Loucy (cell line): ENCODE data around the gene FAM13C.
"Not testable (repeated sequence)": the region's sequence is repeated elsewhere in the genome, so short reads cannot be mapped to it uniquely, and the experiment has no call there.

ENCODE experiments used
- H2AFZ ChIP-seq: fragments of 200-600 bp; sonication (generic); 2 replicates; pipeline ENCODE4 v1.6.0; 2016; ENCODE audit warnings: antibody characterized with exemption, mild to moderate bottlenecking, low read length, moderate library complexity
- H3F3A ChIP-seq: fragments of 200-600 bp; 2 replicates; pipeline ENCODE4 v1.6.0; 2016; ENCODE audit warnings: antibody characterized with exemption, low read depth, mild to moderate bottlenecking
- H3K27me3 ChIP-seq: fragments of 200-600 bp; sonication (generic); 2 replicates; pipeline ENCODE4 v1.6.1; 2014; ENCODE audit warnings: low read length, mild to moderate bottlenecking; ENCODE audit not compliant: insufficient read depth, poor library complexity, severe bottlenecking
- H3K36me3 ChIP-seq: fragments of 200-600 bp; sonication (generic); 2 replicates; pipeline ENCODE4 v1.6.1; 2016; ENCODE audit warnings: low read length; ENCODE audit not compliant: insufficient read depth
- H3K4me1 ChIP-seq: fragments of 200-600 bp; sonication (generic); 2 replicates; pipeline ENCODE4 v1.5.1; 2014; ENCODE audit warnings: low read length, mild to moderate bottlenecking; ENCODE audit not compliant: insufficient read depth, poor library complexity, severe bottlenecking
- H3K4me2 ChIP-seq: fragments of 200-600 bp; sonication (generic); 2 replicates; pipeline ENCODE4 v1.6.0; 2014; ENCODE audit warnings: antibody characterized with exemption, low read length, low read depth, mild to moderate bottlenecking; ENCODE audit not compliant: poor library complexity, severe bottlenecking
- H3K4me3 ChIP-seq: fragments of 200-600 bp; sonication (generic); 2 replicates; pipeline ENCODE4 v1.5.1; 2014; ENCODE audit warnings: low read length, mild to moderate bottlenecking, mixed read lengths; ENCODE audit not compliant: poor library complexity, severe bottlenecking
- H3K79me2 ChIP-seq: fragments of 200-600 bp; sonication (generic); 2 replicates; pipeline ENCODE4 v1.6.1; 2014; ENCODE audit warnings: low read length; ENCODE audit not compliant: insufficient read depth
- H3K9ac ChIP-seq: fragments of 200-600 bp; sonication (generic); 2 replicates; pipeline ENCODE4 v1.6.0; 2014; ENCODE audit warnings: mild to moderate bottlenecking, low read depth, low read length, moderate library complexity; ENCODE audit not compliant: poor library complexity, severe bottlenecking
- H3K9me2 ChIP-seq: fragments of 200-600 bp; sonication (generic); replicated peaks from 2 replicates; pipeline ENCODE4 v1.6.1; 2016; ENCODE audit warnings: low read depth, low read length, mixed read lengths
- H3K9me3 ChIP-seq: fragments of 200-600 bp; sonication (generic); 2 replicates; pipeline ENCODE4 v1.6.1; 2014; ENCODE audit warnings: mild to moderate bottlenecking, antibody characterized with exemption, low read length, low read depth; ENCODE audit not compliant: insufficient read depth
- H4K20me1 ChIP-seq: fragments of 200-600 bp; sonication (generic); 2 replicates; pipeline ENCODE4 v1.6.0; 2014; ENCODE audit warnings: antibody characterized with exemption, low read length, mild to moderate bottlenecking; ENCODE audit not compliant: insufficient read depth, poor library complexity, severe bottlenecking
- EZH2phosphoT487 ChIP-seq: fragments of 200-600 bp; IDR thresholded peaks from 2 replicates; pipeline ENCODE4 v1.6.1; 2018; ENCODE audit warnings: antibody characterized with exemption, mild to moderate bottlenecking, moderate library complexity, borderline replicate concordance
- TF ChIP-seq, protein P1 (sequence below): fragments of 200-600 bp; sonication (generic); conservative IDR thresholded peaks from 2 replicates; pipeline ENCODE4 v1.5.1; 2014; ENCODE audit warnings: mild to moderate bottlenecking, antibody characterized with exemption, low read length

FAM13C gene

DNA sequence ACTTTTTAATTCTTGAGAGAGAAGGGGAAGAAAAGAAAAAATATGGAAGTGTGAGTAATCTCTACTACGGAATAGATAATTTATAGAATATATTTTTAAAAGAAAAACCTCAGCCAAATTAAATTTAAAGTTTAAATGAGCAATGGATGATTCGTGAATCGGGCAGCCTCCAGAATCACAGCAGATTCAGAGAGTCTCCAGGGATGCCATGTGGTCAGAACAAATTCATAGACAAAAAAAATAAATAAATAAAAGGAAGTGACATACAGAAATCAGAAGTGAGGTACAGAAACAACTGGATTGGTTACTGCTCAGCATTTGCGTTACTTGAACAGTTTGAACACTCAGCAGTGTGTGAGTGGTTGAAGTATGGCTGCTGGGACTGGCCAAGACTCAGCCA is 132.9 kb downstream of the FAM13C start:
- Histone ChIP-seq H3F3A (no peaks in the 10 kb centered on the region), H3K9ac (no peak overlapping the region), H3K36me3 (no peaks in the 10 kb centered on the region), H3K4me1 (no peaks in the 10 kb centered on the region), H3K79me2 (no peaks in the 10 kb centered on the region), H3K4me3 (no peak overlapping the region), H2AFZ (no peak overlapping the region), H4K20me1 (no peaks in the 10 kb centered on the region), H3K9me3 (no peaks in the 10 kb centered on the region), H3K27me3 (no peaks in the 10 kb centered on the region), H3K4me2 (no peak overlapping the region), H3K9me2 (no peaks in the 10 kb centered on the region)
- no peak for TF ChIP-seq EZH2phosphoT487
- TF ChIP-seq, protein P1, sequence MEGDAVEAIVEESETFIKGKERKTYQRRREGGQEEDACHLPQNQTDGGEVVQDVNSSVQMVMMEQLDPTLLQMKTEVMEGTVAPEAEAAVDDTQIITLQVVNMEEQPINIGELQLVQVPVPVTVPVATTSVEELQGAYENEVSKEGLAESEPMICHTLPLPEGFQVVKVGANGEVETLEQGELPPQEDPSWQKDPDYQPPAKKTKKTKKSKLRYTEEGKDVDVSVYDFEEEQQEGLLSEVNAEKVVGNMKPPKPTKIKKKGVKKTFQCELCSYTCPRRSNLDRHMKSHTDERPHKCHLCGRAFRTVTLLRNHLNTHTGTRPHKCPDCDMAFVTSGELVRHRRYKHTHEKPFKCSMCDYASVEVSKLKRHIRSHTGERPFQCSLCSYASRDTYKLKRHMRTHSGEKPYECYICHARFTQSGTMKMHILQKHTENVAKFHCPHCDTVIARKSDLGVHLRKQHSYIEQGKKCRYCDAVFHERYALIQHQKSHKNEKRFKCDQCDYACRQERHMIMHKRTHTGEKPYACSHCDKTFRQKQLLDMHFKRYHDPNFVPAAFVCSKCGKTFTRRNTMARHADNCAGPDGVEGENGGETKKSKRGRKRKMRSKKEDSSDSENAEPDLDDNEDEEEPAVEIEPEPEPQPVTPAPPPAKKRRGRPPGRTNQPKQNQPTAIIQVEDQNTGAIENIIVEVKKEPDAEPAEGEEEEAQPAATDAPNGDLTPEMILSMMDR = no peak

DNA sequence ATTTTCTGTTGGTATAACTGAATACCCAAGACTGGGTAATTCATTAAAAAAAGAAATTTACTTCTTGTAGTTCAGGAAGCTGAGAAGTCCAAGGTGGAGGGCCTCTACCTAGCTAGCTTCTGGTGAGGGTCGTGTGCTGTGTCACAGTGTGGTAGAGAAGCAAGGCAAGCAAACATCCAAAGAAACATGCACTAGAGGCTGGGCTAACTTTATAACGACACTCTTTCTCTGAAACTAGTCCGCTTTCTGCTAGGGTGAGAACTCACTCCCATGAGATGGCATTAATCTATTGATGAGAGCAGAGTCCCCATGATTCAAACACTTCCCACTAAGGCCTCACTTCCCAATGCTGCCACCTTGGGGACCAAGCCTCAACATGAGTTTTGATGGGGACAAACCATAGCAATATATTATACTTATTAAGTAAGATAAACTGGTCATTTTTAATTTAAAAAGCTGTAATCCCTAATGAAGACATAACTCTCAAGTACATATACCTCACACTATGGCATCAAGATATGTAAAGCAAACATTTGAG is 135.1 kb downstream of the FAM13C start:
- H3K9ac ChIP-seq = no peak overlapping the region
- H3K4me1 ChIP-seq = no peaks in the 10 kb centered on the region
- H3K4me3 ChIP-seq = no peak overlapping the region
- H2AFZ ChIP-seq = no peak overlapping the region
- H3K4me2 ChIP-seq = no peak overlapping the region
- no peaks in the 10 kb centered on the region for H3K36me3 ChIP-seq
- H3K27me3 ChIP-seq = no peaks in the 10 kb centered on the region
- no peaks in the 10 kb centered on the region for H3K79me2 ChIP-seq
- no peaks in the 10 kb centered on the region for H3F3A ChIP-seq
- H3K9me2 ChIP-seq = no peaks in the 10 kb centered on the region
- TF ChIP-seq, protein P1 = no peak
- no peak for TF ChIP-seq EZH2phosphoT487
- no peaks in the 10 kb centered on the region for H3K9me3 ChIP-seq
- H4K20me1 ChIP-seq = no peaks in the 10 kb centered on the region

DNA sequence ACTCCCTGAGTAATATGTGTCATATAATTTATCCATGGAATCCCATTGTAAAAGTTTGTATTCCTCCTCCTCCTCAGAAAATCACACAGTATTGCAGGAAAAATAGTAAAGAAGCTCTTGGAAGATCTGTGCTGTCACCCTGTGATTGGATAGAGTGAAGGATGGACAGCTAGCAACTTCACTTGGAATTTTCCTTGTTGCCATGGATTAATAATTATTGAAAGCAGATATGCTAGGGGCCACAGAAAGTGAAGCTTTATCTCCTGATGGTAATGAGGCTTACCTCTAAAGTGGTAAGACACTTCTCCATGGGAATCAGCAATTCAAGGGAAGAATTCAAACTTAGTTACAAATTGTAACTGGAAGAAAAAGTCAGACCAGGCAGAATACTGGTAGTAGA is 137.1 kb downstream of the FAM13C start:
- Histone ChIP-seq H3K4me3 (no peak overlapping the region), H3K9me3 (no peaks in the 10 kb centered on the region), H3K27me3 (no peaks in the 10 kb centered on the region), H3F3A (no peaks in the 10 kb centered on the region), H3K4me1 (no peaks in the 10 kb centered on the region), H3K79me2 (no peaks in the 10 kb centered on the region), H3K4me2 (no peak overlapping the region), H4K20me1 (no peaks in the 10 kb centered on the region), H3K9me2 (no peaks in the 10 kb centered on the region), H3K9ac (no peak overlapping the region), H3K36me3 (no peaks in the 10 kb centered on the region), H2AFZ (no peak overlapping the region)
- no peak for TF ChIP-seq EZH2phosphoT487
- TF ChIP-seq, protein P1 = no peak

DNA sequence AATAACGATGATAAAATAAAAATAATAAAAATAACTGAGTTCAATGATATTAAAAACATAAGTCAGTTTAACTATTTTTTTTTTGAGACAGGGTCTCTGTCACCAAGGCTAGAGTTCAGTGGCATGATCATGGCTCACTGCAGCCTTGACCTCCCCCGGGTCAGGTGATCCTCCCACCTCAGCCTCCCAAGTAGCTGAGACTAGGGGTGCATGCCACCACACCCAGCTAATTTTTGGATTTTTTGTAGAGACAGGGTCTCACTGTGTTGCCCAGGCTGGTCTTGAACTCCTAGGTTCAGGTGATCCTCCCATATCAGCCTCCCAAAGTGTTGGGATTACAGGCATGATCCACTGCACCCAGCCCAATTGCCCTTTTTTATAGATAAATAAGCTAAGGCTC is 138.8 kb downstream of the FAM13C start:
- H3F3A ChIP-seq, H3K9ac ChIP-seq, H3K9me3 ChIP-seq, H3K27me3 ChIP-seq, H3K36me3 ChIP-seq, H4K20me1 ChIP-seq, H3K79me2 ChIP-seq, H3K4me3 ChIP-seq, H3K4me1 ChIP-seq, H2AFZ ChIP-seq, H3K9me2 ChIP-seq, H3K4me2 ChIP-seq: not testable (repeated sequence)
